ENCODE results near the gene MIS18A.

GRCh38 chr21:32321480-32321879 is 42.6 kb upstream of the MIS18A start:
- TF ChIP-seq CTCF (IDR thresholded peaks at IDR 0.05; ENCODE audit: insufficient read depth, low read length, poor library complexity, severe bottlenecking) (no peak), EZH2phosphoT487 (conservative IDR thresholded peaks at IDR 0.05; ENCODE audit: low read length) (no peak)

Data from SU-DHL-6 (cell line).